NCI-H226 (cell line): ENCODE measurements around the gene GLT1D1.

Source experiments
- DNase-seq: peaks from one replicate; pipeline ENCODE4 v3.0.0-alpha.2; 2015

GLT1D1 gene

GRCh38 chr12:128916425-128916824 is 63.1 kb downstream of the GLT1D1 start:
- no peak for DNase-seq

GRCh38 chr12:128918481-128919260 is 65.4 kb downstream of the GLT1D1 start:
- DNase-seq, result no peak

GRCh38 chr12:128920468-128920867 is 67.2 kb downstream of the GLT1D1 start:
- peak; percentile 11 for DNase-seq

DNA sequence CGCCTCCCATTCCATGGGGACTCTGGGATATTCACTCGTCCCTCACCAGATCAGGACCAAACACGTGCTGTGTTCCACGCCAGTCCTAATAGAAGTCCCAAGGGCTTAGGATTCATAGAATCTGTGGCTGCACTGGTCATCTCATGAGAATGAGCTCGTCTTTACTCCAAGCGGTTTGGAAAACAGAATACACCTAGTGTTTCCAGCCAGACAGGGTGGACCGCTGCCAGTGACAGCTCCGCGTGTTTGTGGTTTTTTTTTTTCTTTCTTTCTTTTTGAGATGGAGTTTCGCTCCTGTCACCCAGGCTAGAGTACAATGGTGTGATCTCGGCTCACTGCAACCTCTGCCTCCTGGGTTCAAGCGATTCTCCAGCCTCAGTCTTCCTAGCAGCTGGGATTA is 75.1 kb downstream of the GLT1D1 start:
- no peak for DNase-seq

GRCh38 chr12:128929057-128929456 is 75.8 kb downstream of the GLT1D1 start:
- DNase-seq, result no peak

- no peak for DNase-seq
Measured at GRCh38 chr12:128930606-128931005, 77.3 kb downstream of the GLT1D1 start.

- no peak for DNase-seq
Measured at GRCh38 chr12:128932521-128932920, 79.2 kb downstream of the GLT1D1 start.

GRCh38 chr12:128933039-128933438 is 79.8 kb downstream of the GLT1D1 start:
- DNase-seq, result no peak

- DNase-seq, result no peak
Measured at GRCh38 chr12:128933926-128934325, 80.6 kb downstream of the GLT1D1 start.

DNA sequence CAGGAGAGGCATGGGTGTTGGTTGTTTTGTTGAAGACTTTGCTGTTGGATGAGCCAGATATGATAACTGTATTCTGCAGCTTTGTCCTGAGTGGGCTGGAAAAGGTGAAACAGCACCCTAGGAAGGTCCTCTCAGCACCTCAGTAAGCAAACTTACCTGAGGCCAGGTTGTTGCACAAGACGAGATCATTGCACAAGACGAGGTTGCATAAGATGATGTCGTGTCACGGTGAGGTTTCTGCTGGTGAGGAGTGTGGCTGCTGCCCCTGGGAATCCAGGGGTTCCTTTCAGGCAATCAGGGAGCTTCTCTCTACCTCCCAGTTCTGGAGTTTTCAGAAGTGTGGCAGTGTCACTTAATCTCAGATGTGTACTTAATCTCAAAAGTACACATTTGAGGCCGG is 85.6 kb downstream of the GLT1D1 start:
- no peak for DNase-seq

DNA sequence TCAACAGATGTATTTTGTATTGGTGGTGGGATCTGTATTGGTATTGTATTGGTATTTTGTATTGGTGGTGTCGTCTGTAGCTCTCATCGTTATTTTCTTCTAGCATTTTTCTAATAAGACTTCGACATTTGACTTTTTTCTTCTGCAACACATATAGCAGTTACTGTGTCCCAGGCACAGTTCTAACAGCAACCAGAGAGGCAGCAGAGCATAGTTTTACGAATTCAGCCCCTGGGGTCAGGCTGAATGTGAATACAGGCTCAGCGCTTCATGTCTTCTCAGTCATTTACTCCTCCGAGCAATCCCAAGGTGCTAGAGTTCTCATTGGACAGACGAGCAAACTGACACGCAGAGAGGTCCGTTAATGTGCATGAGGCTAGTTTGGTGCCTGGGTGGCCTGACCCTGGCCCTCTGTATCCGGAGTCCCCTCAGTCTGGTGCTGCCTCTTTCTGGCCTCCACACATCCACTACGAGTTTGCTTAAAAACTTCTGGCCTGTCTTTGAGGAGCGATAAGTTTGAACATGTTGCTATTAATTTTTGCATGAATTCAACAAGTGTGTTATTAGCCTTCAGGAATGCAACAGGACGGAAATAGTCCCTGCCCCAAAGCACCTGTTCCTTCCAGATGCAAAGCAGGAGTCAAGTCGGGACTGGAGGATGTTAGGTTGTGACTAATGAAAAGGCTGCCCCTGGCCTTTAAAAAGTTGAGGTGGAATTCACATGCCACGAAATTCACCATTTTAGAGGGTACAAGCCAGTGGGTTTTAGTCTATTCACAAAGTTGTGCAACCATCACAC is 87.0 kb downstream of the GLT1D1 start:
- DNase-seq, result no peak

GRCh38 chr12:128940974-128941373 is 87.7 kb downstream of the GLT1D1 start:
- no peak for DNase-seq

GRCh38 chr12:128942960-128943477 is 89.7 kb downstream of the GLT1D1 start:
- no peak for DNase-seq

- no peak for DNase-seq
Measured at GRCh38 chr12:128944956-128945355, 91.7 kb downstream of the GLT1D1 start.

DNA sequence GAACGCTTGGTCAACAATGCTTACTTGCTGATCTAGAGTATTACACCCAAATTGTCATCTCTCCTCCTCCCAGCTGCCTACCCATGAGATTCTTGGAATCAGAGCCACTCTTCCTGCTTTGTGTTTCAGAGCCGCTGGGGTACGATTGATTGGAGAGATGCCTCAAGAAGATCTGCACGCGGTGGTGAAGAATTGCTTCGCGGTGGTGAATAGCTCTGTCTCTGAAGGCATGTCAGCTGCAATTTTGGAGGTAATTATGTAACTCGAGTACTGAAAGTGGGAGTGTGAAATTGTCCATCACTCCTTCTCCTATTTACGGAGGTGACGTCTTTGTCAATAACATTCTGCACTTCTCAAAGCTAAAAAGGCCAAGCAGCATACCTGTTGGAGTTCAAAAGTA is 93.9 kb downstream of the GLT1D1 start:
- DNase-seq, result no peak

GRCh38 chr12:128949086-128949485 is 95.8 kb downstream of the GLT1D1 start:
- DNase-seq, result no peak

- DNase-seq, result no peak
Measured at GRCh38 chr12:128951448-128951847, 98.2 kb downstream of the GLT1D1 start.

DNA sequence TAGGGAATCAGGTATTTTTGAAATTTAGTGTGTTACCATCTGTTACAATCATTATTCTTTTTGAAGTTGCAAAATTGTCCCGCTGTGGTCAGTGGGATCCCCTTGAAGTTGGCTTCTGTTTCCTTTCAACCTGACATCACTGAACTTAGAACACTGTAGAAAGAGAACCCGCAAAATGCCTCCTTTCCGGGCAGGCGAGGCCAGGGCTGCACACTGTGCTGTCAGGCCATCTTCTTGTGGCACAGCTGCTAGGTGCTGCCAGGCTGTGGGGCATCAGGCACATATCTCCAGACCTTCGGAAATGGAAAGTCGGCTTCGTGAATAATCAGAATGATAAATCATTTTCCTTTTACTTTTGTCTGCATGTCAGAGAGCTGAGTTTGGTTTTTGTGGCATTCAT is 103.5 kb downstream of the GLT1D1 start:
- no peak for DNase-seq

- DNase-seq, result no peak
Measured at GRCh38 chr12:128959901-128960300, 106.6 kb downstream of the GLT1D1 start.

DNA sequence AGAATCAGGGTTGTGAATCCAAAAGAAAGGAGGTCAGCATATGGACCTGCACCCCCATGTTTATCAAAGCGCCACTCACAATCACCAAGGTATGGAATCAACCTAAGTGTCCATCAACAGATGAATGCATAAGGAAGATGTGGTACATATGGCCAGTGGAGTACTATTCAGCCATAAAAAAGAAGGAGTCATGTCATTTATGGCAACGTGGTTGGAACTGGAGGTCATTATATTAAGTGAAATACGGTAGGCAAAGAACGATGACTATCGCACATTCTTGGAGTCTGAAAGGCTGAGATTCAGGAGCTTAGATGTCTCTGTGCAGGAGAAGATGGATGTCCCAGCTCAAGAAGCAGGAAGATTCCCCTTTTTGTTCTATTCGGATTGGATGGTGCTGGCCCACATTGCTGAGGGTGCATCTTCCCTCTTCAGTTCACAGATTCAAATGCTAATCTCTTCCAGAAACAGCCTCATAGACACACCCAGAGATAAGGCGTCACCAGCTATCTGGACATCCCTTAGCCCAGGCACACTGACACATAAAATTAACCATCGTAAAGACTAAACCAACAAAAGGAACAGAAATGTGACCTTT is 108.1 kb downstream of the GLT1D1 start:
- DNase-seq, result no peak

GRCh38 chr12:128961957-128962356 is 108.7 kb downstream of the GLT1D1 start:
- DNase-seq, result no peak

DNA sequence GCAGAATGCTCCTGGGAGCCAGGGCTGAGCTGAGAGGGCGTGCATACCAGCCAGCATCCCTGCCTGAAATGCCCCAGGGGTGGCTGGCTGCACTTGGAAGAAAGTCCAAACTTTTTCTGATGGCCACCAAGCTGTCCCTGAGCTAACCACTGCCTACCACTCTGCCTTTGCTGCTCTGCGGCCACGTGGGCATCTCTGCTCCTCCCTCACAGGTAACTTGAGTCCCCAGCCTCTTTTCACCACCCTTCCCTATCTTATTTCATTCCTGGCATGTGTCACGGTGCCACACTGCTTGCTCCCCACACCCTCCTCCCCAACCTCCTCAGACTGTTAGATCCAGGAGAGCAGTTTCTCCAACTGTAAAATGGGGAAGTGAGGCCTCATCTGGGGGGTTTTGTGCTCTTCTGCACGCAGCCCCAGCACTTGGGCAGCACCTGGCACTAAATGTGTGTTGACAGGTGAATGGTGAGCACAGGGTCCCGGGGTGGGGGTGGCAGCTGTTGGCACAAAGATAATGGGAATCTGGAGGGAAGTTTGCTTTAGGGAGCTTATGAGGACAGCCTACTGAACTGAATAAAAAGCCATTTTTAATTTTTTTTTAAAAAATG is 113.0 kb downstream of the GLT1D1 start:
- no peak for DNase-seq

GRCh38 chr12:128968668-128969067 is 115.4 kb downstream of the GLT1D1 start:
- no peak for DNase-seq
